DND-41 (cell line): ENCODE data around the gene CLNK.

Experiments
- EZH2 ChIP-seq: IDR thresholded peaks from 3 replicates; pipeline ENCODE4 v1.6.1; 2012; ENCODE audit warnings: borderline replicate concordance, low read depth, mild to moderate bottlenecking, moderate library complexity, low read length, inconsistent platforms; ENCODE audit not compliant: severe bottlenecking
- TF ChIP-seq, protein P1 (sequence below): IDR thresholded peaks from 2 replicates; pipeline ENCODE4 v1.5.1; 2012; ENCODE audit warnings: borderline replicate concordance, low read length, moderate library complexity, mild to moderate bottlenecking; ENCODE audit not compliant: poor library complexity, severe bottlenecking; ENCODE audit errors: extremely low read depth

DNA sequence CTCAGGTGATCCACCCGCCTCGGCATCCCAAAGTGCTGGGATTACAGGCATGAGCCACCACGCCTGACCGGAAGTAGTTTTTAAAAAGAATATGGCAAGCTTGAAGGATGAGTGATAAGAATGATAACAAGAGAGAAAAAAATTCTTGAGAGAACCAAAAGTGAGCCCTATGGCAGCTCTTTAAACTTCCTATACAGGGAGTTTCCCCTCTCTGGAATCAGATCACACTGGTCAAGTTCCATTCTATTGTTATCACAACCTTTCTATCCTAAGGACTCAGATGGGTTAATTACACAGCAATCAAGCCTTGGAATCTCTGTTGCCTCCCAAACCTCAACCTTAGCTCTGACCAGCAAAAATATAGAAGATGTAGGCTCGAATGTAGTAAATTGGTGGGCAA lies 193.6 kb downstream of the CLNK start:
- TF ChIP-seq, protein P1, sequence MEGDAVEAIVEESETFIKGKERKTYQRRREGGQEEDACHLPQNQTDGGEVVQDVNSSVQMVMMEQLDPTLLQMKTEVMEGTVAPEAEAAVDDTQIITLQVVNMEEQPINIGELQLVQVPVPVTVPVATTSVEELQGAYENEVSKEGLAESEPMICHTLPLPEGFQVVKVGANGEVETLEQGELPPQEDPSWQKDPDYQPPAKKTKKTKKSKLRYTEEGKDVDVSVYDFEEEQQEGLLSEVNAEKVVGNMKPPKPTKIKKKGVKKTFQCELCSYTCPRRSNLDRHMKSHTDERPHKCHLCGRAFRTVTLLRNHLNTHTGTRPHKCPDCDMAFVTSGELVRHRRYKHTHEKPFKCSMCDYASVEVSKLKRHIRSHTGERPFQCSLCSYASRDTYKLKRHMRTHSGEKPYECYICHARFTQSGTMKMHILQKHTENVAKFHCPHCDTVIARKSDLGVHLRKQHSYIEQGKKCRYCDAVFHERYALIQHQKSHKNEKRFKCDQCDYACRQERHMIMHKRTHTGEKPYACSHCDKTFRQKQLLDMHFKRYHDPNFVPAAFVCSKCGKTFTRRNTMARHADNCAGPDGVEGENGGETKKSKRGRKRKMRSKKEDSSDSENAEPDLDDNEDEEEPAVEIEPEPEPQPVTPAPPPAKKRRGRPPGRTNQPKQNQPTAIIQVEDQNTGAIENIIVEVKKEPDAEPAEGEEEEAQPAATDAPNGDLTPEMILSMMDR, result no peak
- no peak for TF ChIP-seq EZH2
